ENCODE data around the gene DDB1. TPM values are rescaled to one million over a fixed set of nuclear protein-coding genes. Genes with fewer than 3 reads are reported as not detected.

DDB1 gene
- total RNA-seq, 1 donor from 2014 or later: 188 TPM

- H3K27me3 Mint-ChIP-seq (ENCODE audit: low read depth): no peaks in the 10 kb centered on the region
- no peaks in the 10 kb centered on the region for H3K9me3 Mint-ChIP-seq (ENCODE audit: low read depth)
- no peak overlapping the region for H3K4me3 Mint-ChIP-seq (ENCODE audit: unreplicated experiment)
- H3K36me3 Mint-ChIP-seq (ENCODE audit: low read depth): peaks cover 20% of the 10 kb centered on the region
- peaks cover 43% of the 10 kb centered on the region for H3K4me1 Mint-ChIP-seq (ENCODE audit: low read depth)
- H3K27ac Mint-ChIP-seq (ENCODE audit: unreplicated experiment): no peak overlapping the region
- TF ChIP-seq CTCF (IDR thresholded peaks at IDR 0.05): no peak
- no peak for DNase-seq (ENCODE audit: low spot score)
Measured at GRCh38 chr11:61295596-61295926, 37.3 kb downstream of the DDB1 start.

DNA sequence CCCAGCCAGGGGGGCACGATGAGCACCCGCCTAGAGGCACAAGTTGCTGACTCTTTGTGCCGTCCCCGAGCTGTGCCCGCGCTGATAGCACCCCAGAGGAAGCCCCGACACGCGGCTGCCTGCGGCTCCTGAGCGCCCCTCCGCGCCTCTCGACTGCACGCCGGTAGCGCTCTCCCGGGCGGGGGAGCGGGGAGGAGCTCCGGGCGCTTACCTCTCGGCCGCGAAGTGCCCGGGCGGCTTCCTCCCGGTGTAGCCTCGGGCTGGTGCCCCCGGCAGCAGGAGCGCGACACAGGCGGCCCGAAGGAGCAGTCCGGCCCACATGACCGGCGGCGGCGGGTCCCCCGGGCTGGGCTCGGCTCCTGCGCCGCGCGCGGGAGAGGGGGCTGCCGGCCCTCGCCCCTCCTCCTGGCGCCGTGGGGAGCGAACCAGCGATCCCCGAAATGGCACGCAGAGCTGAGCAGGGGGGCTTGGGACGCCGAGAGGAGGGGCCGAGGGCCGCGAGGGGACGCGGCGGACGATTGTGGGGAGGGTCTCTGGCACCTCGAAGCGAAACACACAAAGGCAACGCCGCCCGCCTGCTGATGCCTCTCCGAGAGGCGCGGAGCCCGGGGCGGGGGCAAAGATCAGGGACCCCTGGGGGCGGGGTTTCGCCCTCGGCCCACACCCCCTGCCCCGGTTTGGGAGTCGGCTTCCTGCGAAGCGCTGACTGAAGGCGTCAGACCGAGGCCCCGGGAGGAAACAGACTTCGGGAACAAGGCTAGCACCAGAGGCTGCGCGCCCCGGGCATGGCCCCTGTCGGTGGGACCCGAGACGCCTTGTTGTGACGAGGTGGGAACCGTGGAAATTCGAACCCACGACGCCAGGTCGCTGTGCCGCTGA is 37.9 kb downstream of the DDB1 start, which contains the start of gene VWCE:
Gene VWCE, minus strand, starts transcription at position 600 of the 879 bp plus-strand sequence. Its CDS starts 279 bp downstream, at position 321.
- H3K36me3 Mint-ChIP-seq (ENCODE audit: low read depth): peaks cover 17% of the 10 kb centered on the region
- H3K4me3 Mint-ChIP-seq (ENCODE audit: unreplicated experiment): peak within 1 kb of the TSS; percentile 74
- peaks cover 43% of the 10 kb centered on the region for H3K4me1 Mint-ChIP-seq (ENCODE audit: low read depth)
- no peak for DNase-seq (ENCODE audit: low spot score)
- H3K27me3 Mint-ChIP-seq (ENCODE audit: low read depth): no peaks in the 10 kb centered on the region
- H3K9me3 Mint-ChIP-seq (ENCODE audit: low read depth): no peaks in the 10 kb centered on the region
- H3K27ac Mint-ChIP-seq (ENCODE audit: unreplicated experiment): peak within 1 kb of the TSS; percentile 70
- TF ChIP-seq CTCF (IDR thresholded peaks at IDR 0.05): peak; percentile 65

DNA sequence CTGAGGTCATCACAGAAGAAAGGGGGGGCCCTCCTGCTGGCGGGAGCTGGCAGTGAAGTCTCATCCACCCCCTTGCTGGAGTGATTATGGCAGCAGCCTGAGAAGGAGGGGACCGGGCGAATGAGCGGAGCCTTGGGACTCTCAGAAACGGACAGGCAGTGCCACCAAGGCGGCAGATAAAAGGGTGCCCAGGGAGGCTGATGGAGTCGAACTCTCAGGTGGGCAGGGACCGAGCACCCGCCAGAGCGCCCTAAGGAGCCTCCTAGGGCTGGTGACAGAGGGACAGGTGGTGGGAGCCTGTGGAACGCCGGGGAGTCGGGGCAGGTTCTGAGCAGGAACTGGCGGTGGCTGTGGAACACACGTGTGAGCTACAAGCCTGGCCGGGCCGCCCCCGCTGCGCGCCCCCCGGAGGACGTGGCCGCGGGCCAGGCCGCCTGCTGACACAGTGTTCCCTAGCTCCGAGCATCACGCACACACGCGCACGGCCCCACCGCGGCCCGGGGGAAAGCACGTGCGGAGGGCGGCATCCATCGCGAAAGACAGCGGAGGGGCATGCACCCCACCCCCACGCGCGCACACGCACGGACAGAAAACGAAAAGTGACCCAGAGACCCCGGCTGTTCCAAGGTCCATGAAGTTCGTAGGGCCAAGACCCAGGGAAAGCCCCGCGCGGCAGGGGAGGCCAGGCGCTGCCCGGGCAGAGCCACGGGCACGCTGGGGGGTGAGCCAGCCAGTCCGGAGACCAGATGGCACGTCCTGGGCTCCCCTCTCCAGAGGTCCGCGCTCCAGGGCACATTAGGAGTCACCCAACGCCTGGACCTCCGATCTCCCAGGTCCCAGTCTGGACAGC is 38.8 kb downstream of the DDB1 start:
- Mint-ChIP-seq H3K27ac (ENCODE audit: unreplicated experiment) (peak overlapping the region; percentile 70), H3K36me3 (ENCODE audit: low read depth) (peaks cover 13% of the 10 kb centered on the region), H3K9me3 (ENCODE audit: low read depth) (no peaks in the 10 kb centered on the region), H3K4me1 (ENCODE audit: low read depth) (peaks cover 40% of the 10 kb centered on the region), H3K27me3 (ENCODE audit: low read depth) (no peaks in the 10 kb centered on the region), H3K4me3 (ENCODE audit: unreplicated experiment) (peak overlapping the region; percentile 74)
- DNase-seq (ENCODE audit: low spot score): no peak
- no peak for TF ChIP-seq CTCF (IDR thresholded peaks at IDR 0.05)

- H3K27ac Mint-ChIP-seq (ENCODE audit: unreplicated experiment): no peak overlapping the region
- H3K4me3 Mint-ChIP-seq (ENCODE audit: unreplicated experiment): no peak overlapping the region
- H3K4me1 Mint-ChIP-seq (ENCODE audit: low read depth): peaks cover 23% of the 10 kb centered on the region
- peaks cover 6% of the 10 kb centered on the region for H3K36me3 Mint-ChIP-seq (ENCODE audit: low read depth)
- no peaks in the 10 kb centered on the region for H3K9me3 Mint-ChIP-seq (ENCODE audit: low read depth)
- DNase-seq (ENCODE audit: low spot score): no peak
- no peaks in the 10 kb centered on the region for H3K27me3 Mint-ChIP-seq (ENCODE audit: low read depth)
- TF ChIP-seq CTCF (IDR thresholded peaks at IDR 0.05): no peak
Measured at GRCh38 chr11:61292356-61292755, 40.5 kb downstream of the DDB1 start.
